GM12878 (cell line): ENCODE measurements around the gene RNF31. TPM values are rescaled to one million over a fixed set of nuclear protein-coding genes. Genes with fewer than 3 reads are reported as not detected.
A peak's percentile ranks its signal among the peaks of the same experiment; 100 is the strongest.

Experiments used
- ATAC-seq: fragments of 200-7000 bp; cut with Tn5 transposase; 3 replicates; pipeline ENCODE4 v1.9.1; 2020; ENCODE audit warnings: mild to moderate bottlenecking, moderate library complexity
- BruUV-seq: library from RNA; stranded (reverse); fragments of 400-500 nt; replicated peaks from 2 replicates; lab custom pipeline; 2021; lab: Mats Ljungman, UMichigan
- CTCF ChIA-PET: fragments of 300-600 bp; sonication (Branson Sonifier 250); formaldehyde crosslinking; extraction: SDS; loops from one replicate; lab custom pipeline; 2021; ENCODE audit warnings: inconsistent platforms; lab: Yijun Ruan, JAX
- POLR2A ChIA-PET: fragments of 350-600 bp; formaldehyde crosslinking; extraction: SDS; loops from one replicate; lab custom pipeline; 2021; ENCODE audit warnings: inconsistent platforms; lab: Charles Lee
- RAD21 ChIA-PET: fragments of 300-600 bp; sonication (Branson Sonifier 250); formaldehyde crosslinking; loops from one replicate; lab custom pipeline; 2023; ENCODE audit warnings: antibody characterized with exemption; ENCODE audit not compliant: unreplicated experiment; lab: Charles Lee
- SMC1A ChIA-PET: fragments of 300-600 bp; sonication (Branson Sonifier 250); formaldehyde crosslinking; loops from one replicate; lab custom pipeline; 2023; ENCODE audit not compliant: unreplicated experiment, uncharacterized antibody; lab: Charles Lee
- DNase-seq: peaks from one replicate; pipeline ENCODE4 v3.0.0-alpha.2; 2011; ENCODE audit warnings: low read depth, low spot score
- FAIRE-seq: peaks from 3 replicates; lab custom pipeline; 2011; peaks lifted over from hg19 to GRCh38; lab: Jason Lieb, UNC
- H2AFZ ChIP-seq: 2 replicates; pipeline ENCODE4 v1.6.0; 2011; ENCODE audit warnings: low read depth, low read length, control low read depth; ENCODE audit not compliant: control insufficient read depth
- H3K27ac ChIP-seq: 2 replicates; pipeline ENCODE4 v1.5.1; 2011; ENCODE audit warnings: control low read depth; ENCODE audit not compliant: control insufficient read depth, insufficient read depth
- H3K27me3 ChIP-seq, 2 experiments: replicated peaks in 1 of 2; 2 replicates each; pipeline versions ENCODE4 v1.6.0 to v1.6.1; 2011; ENCODE audit warnings: low read length in 1 of 2; ENCODE audit not compliant: control insufficient read depth in 2 of 2, insufficient read depth in 2 of 2
- H3K36me3 ChIP-seq, 2 experiments: 2 replicates each; pipeline ENCODE4 v1.5.1; 2011; ENCODE audit warnings: low read length in 1 of 2; ENCODE audit not compliant: control insufficient read depth in 2 of 2, insufficient read depth in 2 of 2
- H3K4me1 ChIP-seq: 2 replicates; pipeline ENCODE4 v1.6.1; 2011; ENCODE audit warnings: mild to moderate bottlenecking, low read length, moderate library complexity, mixed read lengths; ENCODE audit not compliant: control insufficient read depth, insufficient read depth
- H3K4me2 ChIP-seq: 2 replicates; pipeline ENCODE4 v1.6.0; 2011; ENCODE audit warnings: control low read depth; ENCODE audit not compliant: control insufficient read depth, insufficient read depth
- H3K4me3 ChIP-seq: fragments of 200-600 bp; sonication (generic); 2 replicates; pipeline ENCODE4 v1.5.1; 2016
- H3K79me2 ChIP-seq: 2 replicates; pipeline ENCODE4 v1.6.0; 2011; ENCODE audit warnings: low read length; ENCODE audit not compliant: control insufficient read depth, insufficient read depth
- H3K9ac ChIP-seq: 2 replicates; pipeline ENCODE4 v1.8.0; 2011; ENCODE audit warnings: low read length, control low read depth, mixed read lengths; ENCODE audit not compliant: control insufficient read depth, insufficient read depth
- H3K9me3 ChIP-seq: replicated peaks from 3 replicates; pipeline ENCODE4 v1.5.1; 2011; ENCODE audit warnings: mild to moderate bottlenecking, low read length; ENCODE audit not compliant: control insufficient read depth, insufficient read depth
- H4K20me1 ChIP-seq: 2 replicates; pipeline ENCODE4 v1.6.0; 2011; ENCODE audit not compliant: control insufficient read depth, insufficient read depth
- CEBPB ChIP-seq, 2 experiments: fragments of 150-350 bp in 1 of 2; IDR thresholded peaks; 2 replicates each; pipeline ENCODE4 v1.6.1; 2012 to 2014; ENCODE audit warnings: low read depth in 2 of 2, low read length in 2 of 2, borderline replicate concordance in 1 of 2, inconsistent platforms in 1 of 2
- KAT2A ChIP-seq: conservative IDR thresholded peaks from 2 replicates; pipeline ENCODE4 v1.6.1; 2011; ENCODE audit warnings: low read depth, low read length; ENCODE audit not compliant: control insufficient read depth
- PBX3 ChIP-seq: IDR thresholded peaks from 2 replicates; pipeline ENCODE4 v1.6.1; 2011; ENCODE audit warnings: mild to moderate bottlenecking, low read depth, low read length, moderate library complexity; ENCODE audit not compliant: insufficient replicate concordance
- POLR2A ChIP-seq: IDR thresholded peaks from 2 replicates; pipeline ENCODE4 v1.6.1; 2011; ENCODE audit warnings: low read depth, mild to moderate bottlenecking, low read length
- POLR2AphosphoS2 ChIP-seq: IDR thresholded peaks from 2 replicates; pipeline ENCODE4 v1.6.1; 2011; ENCODE audit warnings: low read depth, mild to moderate bottlenecking, low read length, improper control_type of control experiment, moderate library complexity
- POLR2AphosphoS5 ChIP-seq: IDR thresholded peaks from 2 replicates; pipeline ENCODE4 v1.6.1; 2011; ENCODE audit warnings: mild to moderate bottlenecking, low read length, inconsistent platforms
- SMAD5 ChIP-seq: IDR thresholded peaks from 2 replicates; pipeline ENCODE4 v1.6.1; 2016; ENCODE audit warnings: antibody characterized with exemption, low read depth
- SPI1 ChIP-seq: IDR thresholded peaks from 2 replicates; pipeline ENCODE4 v1.6.1; 2011; ENCODE audit warnings: low read depth, mild to moderate bottlenecking, low read length, moderate library complexity, borderline replicate concordance; ENCODE audit not compliant: insufficient read depth
- ZNF274 ChIP-seq: IDR thresholded peaks from one replicate; pipeline ENCODE4 v1.8.0; 2011; ENCODE audit not compliant: insufficient read length, insufficient read depth
- ZNF622 ChIP-seq: fragments of 450-650 bp; IDR thresholded peaks from 2 replicates; pipeline ENCODE4 v1.6.1; 2017; ENCODE audit warnings: mild to moderate bottlenecking, inconsistent platforms
- WGBS: methylation state at CpG from one replicate; pipeline ENCODE4 v1.1.6; 2016; ENCODE audit warnings: low lambda C conversion rate; ENCODE audit not compliant: insufficient replicate concordance, insufficient coverage; ENCODE audit errors: missing lambda C conversion rate; 5-methylcytosine and 5-hydroxymethylcytosine counted together
- in situ Hi-C: fragments of 300-500 bp; cut with MboI; formaldehyde crosslinking; loops from 9 replicates; pipeline ENCODE4 v1.14.3; 2018; ENCODE audit warnings: mixed read lengths
- intact Hi-C: fragments of 100-400 bp; cut with micrococcal nuclease; formaldehyde crosslinking; loops from one replicate; pipeline ENCODE4 v1.14.2; 2022; ENCODE audit not compliant: unreplicated experiment
- polyA plus RNA-seq, 11 experiments: library from polyadenylated mRNA; depleted of rRNA in 4 of 11; unstranded in 6 of 11; stranded (reverse) in 5 of 11; fragments of >200 nt; fragmentation: Nextera tagmentation in 4 of 11; fragmentation: Illumina TruSeq in 1 of 11; extraction: Ambion mirVana in 4 of 11; extraction: Trizol in 1 of 11; gene quantifications; 1 replicate in 1 of 11; 2 replicates in 10 of 11; pipeline versions ENCODE4 v1.2.1 to v1.2.3, GENCODE V29; 2011 to 2016; ENCODE audit warnings: inconsistent platforms in 2 of 11, missing spikeins in 2 of 11, low read depth in 1 of 11
- total RNA-seq, 4 experiments: library from RNA; depleted of rRNA in 3 of 4; stranded (reverse); fragments of >200 nt in 3 of 4; fragmentation: Illumina TruSeq in 1 of 4; extraction: Trizol in 1 of 4; gene quantifications; 2 replicates each; pipeline versions ENCODE4 v1.2.1 to v1.2.3, GENCODE V29; 2013 to 2021

Gene RNF31
- total and polyA plus RNA-seq, 10 of the 15 experiments (the other 5 are each of a cell fraction or from before 2014, with no cell fraction given), result 8.5 to 92.7 (median 52.0) TPM

- FAIRE-seq, result no peak
- in situ Hi-C loops, result no loop called here
- Histone ChIP-seq H3K4me3 (no peak overlapping the region), H3K27ac (no peak overlapping the region), H4K20me1 (no peaks in the 10 kb centered on the region), H3K4me1 (peaks cover 29% of the 10 kb centered on the region), H3K79me2 (peaks cover 43% of the 10 kb centered on the region), H3K36me3 (peaks cover 30 to 49% of the 10 kb centered on the region in 2 experiments), H3K9me3 (no peaks in the 10 kb centered on the region), H2AFZ (no peak overlapping the region), H3K27me3 (no peaks in the 10 kb centered on the region), H3K4me2 (peak overlapping the region; percentile 7; the same call in 1 of the 2 replicates), H3K9ac (no peak overlapping the region)
- ChIA-PET CTCF (no interaction called here), RAD21 (no interaction called here), POLR2A (interaction anchor here (1.0 kb wide), 1 partner anchor 30 kb away, joined by 3 read pairs; no protein-coding TSS in a partner anchor), SMC1A (no interaction called here)
- TF ChIP-seq SPI1, result no peak
- TF ChIP-seq POLR2AphosphoS5, result peak; percentile 61
- DNase-seq, result no peak
- no peak for ATAC-seq
- intact Hi-C loops, result no loop called here
- WGBS, result 96% methylated on average over 4 of the region's 5 CpGs
- no TSS peak for BruUV-seq
Observed at GRCh38 chr14:24165785-24166184, 18.5 kb downstream of the RNF31 start.

GRCh38 chr14:24167469-24168114 is 20.3 kb downstream of the RNF31 start:
- POLR2A ChIA-PET, result interaction anchor here (1.1 kb wide), 1 partner anchor 28 kb away, joined by 3 read pairs; the partner anchor contains the start of gene TM9SF1

More at GRCh38 chr14:24167469-24168114, 20.3 kb downstream of the RNF31 start:
- intact Hi-C loops, result no loop called here
- ATAC-seq (no peak), FAIRE-seq (no peak), DNase-seq (no peak)
- H3K4me1 ChIP-seq, result peaks cover 28% of the 10 kb centered on the region
- H3K9me3 ChIP-seq, result no peaks in the 10 kb centered on the region
- peaks cover 31% of the 10 kb centered on the region for H3K79me2 ChIP-seq
- no peak overlapping the region for H3K4me2 ChIP-seq
- H3K27me3 ChIP-seq, result no peaks in the 10 kb centered on the region
- ChIA-PET RAD21 (no interaction called here), CTCF (no interaction called here), SMC1A (no interaction called here)
- no peak overlapping the region for H3K9ac ChIP-seq
- H3K36me3 ChIP-seq, result peaks cover 30 to 49% of the 10 kb centered on the region in 2 experiments
- no peak overlapping the region for H3K4me3 ChIP-seq
- no TSS peak for BruUV-seq
- in situ Hi-C loops, result no loop called here
- 98% methylated on average over 3 of the region's 3 CpGs for WGBS
- TF ChIP-seq SMAD5, result peak; percentile 80
- no peak for TF ChIP-seq KAT2A
- TF ChIP-seq PBX3, result no peak
- TF ChIP-seq POLR2AphosphoS2, result no peak; the same call in 1 of the 2 replicates
- TF ChIP-seq ZNF274, result no peak
- TF ChIP-seq POLR2AphosphoS5, result peak; percentile 77
- no peak for TF ChIP-seq ZNF622
- TF ChIP-seq POLR2A, result peak; percentile 76
- no peak for TF ChIP-seq CEBPB (IDR thresholded peaks at IDR 0.05; ENCODE audit: borderline replicate concordance in 1 of 2, low read depth in 2 of 2, low read length in 2 of 2)
- no peak overlapping the region for H3K27ac ChIP-seq
- H2AFZ ChIP-seq, result no peak overlapping the region
- no peaks in the 10 kb centered on the region for H4K20me1 ChIP-seq
